Muscle layer of colon (tissue), 2 donors: ENCODE data around the gene HPF1.
"Not testable (repeated sequence)": the region's sequence is repeated elsewhere in the genome, so short reads cannot be mapped to it uniquely, and the experiment has no call there.

Source experiments
- H3K27ac ChIP-seq: one replicate; pipeline ENCODE4 v1.7.0; 2013; ENCODE audit warnings: low read depth, mild to moderate bottlenecking, low read length, moderate library complexity
- H3K27me3 ChIP-seq, 2 donors: one replicate each; pipeline ENCODE4 v1.7.0; 2013; ENCODE audit warnings: low read length in 2 of 2, mild to moderate bottlenecking in 2 of 2; ENCODE audit not compliant: insufficient read depth in 2 of 2, control insufficient read depth in 1 of 2
- H3K36me3 ChIP-seq: one replicate; pipeline ENCODE4 v1.7.0; 2013; ENCODE audit warnings: mild to moderate bottlenecking, low read length; ENCODE audit not compliant: insufficient read depth
- H3K4me1 ChIP-seq: one replicate; pipeline ENCODE4 v1.7.0; 2013; ENCODE audit warnings: mild to moderate bottlenecking, low read length; ENCODE audit not compliant: insufficient read depth
- H3K4me3 ChIP-seq, 2 donors: one replicate each; pipeline ENCODE4 v1.7.0; 2013; ENCODE audit warnings: low read length in 2 of 2, low read depth in 1 of 2, mild to moderate bottlenecking in 1 of 2, moderate library complexity in 1 of 2
- H3K9ac ChIP-seq: one replicate; pipeline ENCODE4 v1.7.0; 2013; ENCODE audit warnings: low read length
- H3K9me3 ChIP-seq: one replicate; pipeline ENCODE4 v1.7.0; 2013; ENCODE audit warnings: mild to moderate bottlenecking, low read length
- donor health status: abdominal sarcoma.
- donor health status: Adenocarcinoma of cecum.

The HPF1 gene

DNA sequence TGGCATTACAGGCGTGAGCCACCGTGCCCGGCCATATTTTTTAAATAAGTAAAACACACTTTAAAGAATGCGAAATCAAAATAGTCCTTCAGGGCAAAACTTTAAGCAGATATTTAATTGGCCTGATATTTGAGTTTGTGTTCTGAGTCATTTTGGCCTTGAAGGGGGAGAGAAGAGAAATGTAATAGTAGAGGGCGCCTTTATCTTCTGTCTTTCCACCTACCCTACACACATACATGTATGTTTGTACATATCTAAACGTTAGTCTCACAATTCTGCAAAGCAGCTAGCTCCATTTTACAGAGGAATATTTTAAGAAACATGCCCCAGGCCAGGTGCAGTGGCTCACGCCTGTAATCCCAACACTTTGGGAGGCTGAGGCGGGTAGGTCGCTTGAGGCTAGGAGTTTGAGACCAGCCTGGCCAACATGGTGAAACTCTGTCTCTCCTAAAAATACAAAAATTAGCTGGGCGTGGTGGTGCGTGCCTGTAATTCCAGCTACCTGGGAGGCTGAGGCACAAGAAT lies 13.9 kb upstream of the HPF1 start:
- H3K27ac ChIP-seq, H3K36me3 ChIP-seq: not testable (repeated sequence)

DNA sequence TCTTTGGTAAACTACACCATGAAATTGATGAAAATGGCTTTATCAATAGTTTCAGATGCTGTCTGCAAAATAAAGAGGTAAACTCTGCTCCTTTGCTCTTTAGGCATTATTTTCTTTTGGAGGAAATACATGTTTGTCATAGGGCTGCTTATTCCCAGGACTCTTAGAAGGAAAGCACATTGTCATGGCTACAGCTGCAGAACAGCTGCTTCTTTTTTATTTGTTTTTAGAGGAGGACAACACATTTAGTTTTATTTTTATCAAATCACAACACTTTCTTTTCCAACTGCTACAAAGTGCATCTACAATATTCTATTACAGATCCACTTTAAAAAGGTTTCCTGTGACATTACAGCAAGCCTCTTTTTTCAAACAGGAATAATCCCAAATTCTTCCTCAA lies 12.7 kb upstream of the HPF1 start:
- Histone ChIP-seq H3K27ac (no peak overlapping the region), H3K4me3 (no peak overlapping the region), H3K9me3 (no peaks in the 10 kb centered on the region), H3K36me3 (no peaks in the 10 kb centered on the region), H3K4me1 (no peaks in the 10 kb centered on the region), H3K9ac (no peak overlapping the region), H3K27me3 (peaks cover 0 to 13% of the 10 kb centered on the region in 2 donors)

More for the DNA sequence above, 13.9 kb upstream of the HPF1 start:
- H3K4me1 ChIP-seq, H3K4me3 ChIP-seq, H3K9ac ChIP-seq, H3K9me3 ChIP-seq: not testable (repeated sequence)
- H3K27me3 ChIP-seq, result peaks cover 0 to 16% of the 10 kb centered on the region in 2 donors

DNA sequence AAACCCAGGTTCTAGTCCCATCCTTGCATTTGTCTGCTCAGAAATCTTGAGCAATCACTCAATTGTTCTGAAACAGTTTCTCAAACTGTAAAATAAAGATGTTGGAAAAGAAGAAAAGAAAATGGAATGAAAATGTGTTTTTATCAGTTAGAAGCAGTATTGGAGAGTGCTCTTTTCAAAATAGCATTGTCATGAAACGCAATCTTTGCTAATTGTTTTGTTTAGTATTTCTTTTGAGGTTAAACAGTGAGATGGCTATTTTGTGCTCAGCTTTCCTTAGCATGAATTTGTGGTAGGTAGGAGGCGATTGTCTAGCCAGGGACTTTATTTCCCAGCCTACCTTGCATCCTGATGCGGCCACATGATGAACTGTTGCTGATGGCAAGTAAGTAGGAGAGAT lies 10.6 kb upstream of the HPF1 start:
- no peaks in the 10 kb centered on the region for H3K36me3 ChIP-seq
- no peaks in the 10 kb centered on the region for H3K27me3 ChIP-seq
- H3K4me3 ChIP-seq, result no peak overlapping the region
- H3K27ac ChIP-seq, result no peak overlapping the region
- H3K9me3 ChIP-seq, result no peaks in the 10 kb centered on the region
- no peaks in the 10 kb centered on the region for H3K4me1 ChIP-seq
- H3K9ac ChIP-seq, result no peak overlapping the region

DNA sequence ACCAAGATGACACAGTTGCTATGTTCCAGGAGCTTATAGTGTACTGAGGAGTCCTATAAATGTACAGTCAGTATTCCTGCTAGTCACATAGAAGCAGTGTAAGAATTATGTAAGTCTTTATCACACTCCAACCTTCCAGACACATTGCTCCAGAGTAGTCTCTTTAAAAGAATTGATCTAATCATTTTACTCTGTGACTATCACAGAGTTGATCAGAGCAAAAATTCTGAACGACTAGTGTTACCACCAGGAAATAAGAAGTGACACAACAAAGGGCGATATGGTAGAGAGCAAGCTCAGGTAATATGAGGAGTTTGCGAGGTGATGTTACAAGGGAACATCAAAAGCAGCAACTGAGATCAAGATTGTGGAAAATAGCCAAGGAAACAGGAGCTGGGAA lies 9.0 kb upstream of the HPF1 start:
- H3K4me3 ChIP-seq, result no peak overlapping the region

DNA sequence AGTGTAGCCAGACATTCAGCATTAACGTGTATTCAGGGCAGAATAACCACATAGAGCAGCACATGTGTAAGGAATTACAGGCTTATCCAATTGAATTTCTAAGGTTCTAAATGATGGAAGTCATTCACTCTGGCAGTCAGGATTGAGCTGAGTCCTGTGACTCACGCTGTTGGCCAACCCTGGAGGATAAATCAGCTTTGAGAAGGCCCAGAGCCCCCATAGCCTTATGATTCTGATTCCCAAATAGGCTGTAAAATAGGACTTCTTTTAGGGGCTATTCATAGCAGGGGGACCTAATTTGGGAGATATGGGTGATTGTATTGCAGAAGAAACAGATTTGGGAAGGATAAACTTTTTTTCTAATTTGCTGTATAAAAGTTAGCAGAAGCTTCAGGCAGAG lies 8.1 kb upstream of the HPF1 start:
- Histone ChIP-seq H3K36me3 (no peaks in the 10 kb centered on the region), H3K27ac (no peak overlapping the region), H3K9ac (no peak overlapping the region), H3K4me3 (no peak overlapping the region), H3K9me3 (no peaks in the 10 kb centered on the region), H3K27me3 (no peaks in the 10 kb centered on the region), H3K4me1 (no peaks in the 10 kb centered on the region)

More for the DNA sequence above, 9.0 kb upstream of the HPF1 start:
- Histone ChIP-seq H3K27me3 (no peaks in the 10 kb centered on the region), H3K9me3 (no peaks in the 10 kb centered on the region), H3K4me1 (no peaks in the 10 kb centered on the region), H3K27ac (no peak overlapping the region), H3K36me3 (no peaks in the 10 kb centered on the region), H3K9ac (no peak overlapping the region)

DNA sequence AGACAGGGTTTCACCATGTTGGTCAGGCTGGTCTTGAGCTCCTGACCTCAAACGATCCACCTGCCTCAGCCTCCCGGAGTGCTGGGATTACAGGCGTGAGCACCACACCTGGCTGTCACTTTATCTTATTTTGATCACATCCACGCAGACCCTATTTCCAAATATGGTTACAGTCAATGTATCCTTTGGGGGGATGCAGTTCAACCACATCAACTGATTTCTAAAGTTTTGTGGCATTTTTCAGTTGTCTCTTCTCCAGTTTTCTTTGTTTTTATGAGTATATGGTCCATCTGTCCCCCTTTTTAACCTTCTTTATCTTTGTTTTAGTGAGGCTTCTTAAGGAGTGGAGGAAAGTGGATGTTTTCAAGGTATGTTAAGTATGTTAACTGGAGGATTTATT lies 4.1 kb upstream of the HPF1 start:
- no peak overlapping the region for H3K9ac ChIP-seq
- no peaks in the 10 kb centered on the region for H3K9me3 ChIP-seq

DNA sequence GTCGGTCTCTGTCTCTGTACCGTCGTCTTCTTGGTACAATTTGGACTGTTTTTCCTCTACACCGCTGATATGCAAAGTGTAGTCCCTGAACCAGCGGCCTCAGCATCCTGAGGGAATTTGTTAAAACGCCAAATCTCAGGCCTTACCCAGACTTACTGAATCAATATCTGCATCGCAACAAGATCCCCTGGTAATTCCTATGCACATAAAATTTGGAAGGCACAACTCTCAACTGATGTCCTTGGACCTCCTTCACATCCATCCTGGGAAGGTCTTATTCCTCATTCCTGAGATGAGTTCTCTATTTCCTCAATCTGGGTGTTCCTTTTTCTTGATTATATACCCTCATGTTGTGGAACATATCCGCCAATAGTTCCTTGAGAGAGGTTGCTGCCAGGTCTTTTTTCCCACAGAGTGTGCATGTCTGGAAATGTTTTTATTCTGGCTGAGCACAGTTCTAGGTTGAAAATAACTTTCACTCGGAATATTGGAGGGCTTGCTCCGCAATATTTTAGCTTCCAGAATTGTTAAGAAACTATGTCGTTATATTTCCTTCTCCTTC lies 738 bp upstream of the HPF1 start:
- H3K27ac ChIP-seq, result peak overlapping the region; percentile 54
- H3K4me3 ChIP-seq, result peak overlapping the region in 1 of 2 donors; percentile 98
- peaks cover 14% of the 10 kb centered on the region for H3K4me1 ChIP-seq
- no peaks in the 10 kb centered on the region for H3K36me3 ChIP-seq
- no peak overlapping the region for H3K9ac ChIP-seq
- no peaks in the 10 kb centered on the region for H3K27me3 ChIP-seq
- no peaks in the 10 kb centered on the region for H3K9me3 ChIP-seq

More for the DNA sequence above, 4.1 kb upstream of the HPF1 start:
- H3K27ac ChIP-seq, result no peak overlapping the region
- H3K4me3 ChIP-seq, result no peak overlapping the region
- no peaks in the 10 kb centered on the region for H3K36me3 ChIP-seq
- peaks cover 5% of the 10 kb centered on the region for H3K4me1 ChIP-seq
- H3K27me3 ChIP-seq, result no peaks in the 10 kb centered on the region

DNA sequence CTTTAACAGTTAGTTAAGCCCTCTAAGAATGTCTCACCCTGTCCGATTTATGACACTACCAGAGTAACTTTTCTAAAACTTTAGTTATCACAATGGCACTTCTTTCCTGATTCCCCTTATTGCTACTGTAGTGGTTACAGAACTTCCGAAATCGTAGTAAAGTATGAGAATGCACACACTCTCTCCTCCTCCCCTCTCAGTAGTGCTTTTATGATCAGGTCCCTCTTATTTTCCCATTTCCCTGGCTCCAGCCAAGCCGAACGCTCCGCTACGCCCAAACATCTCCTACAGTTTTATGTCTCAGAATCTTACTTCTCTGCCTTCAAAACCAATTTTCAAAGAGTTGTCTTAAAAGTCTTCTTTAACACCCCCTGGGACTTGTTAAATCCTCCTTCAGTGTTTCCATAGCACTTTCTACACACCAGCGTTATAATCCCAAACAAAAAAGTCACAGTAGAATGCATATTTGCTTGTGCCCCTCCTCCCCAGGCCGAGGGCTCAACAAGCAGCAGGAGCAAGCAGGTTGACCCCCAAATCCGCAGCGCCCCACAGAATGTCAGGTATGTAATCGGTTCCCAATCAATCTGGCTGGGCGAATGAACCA lies 671 bp downstream of the HPF1 start:
- H3K4me3 ChIP-seq, result peak overlapping the region; percentile 86 to 98
- no peaks in the 10 kb centered on the region for H3K27me3 ChIP-seq
- H3K36me3 ChIP-seq, result no peaks in the 10 kb centered on the region
- peaks cover 14% of the 10 kb centered on the region for H3K4me1 ChIP-seq
- H3K27ac ChIP-seq, result peak overlapping the region; percentile 87
- no peaks in the 10 kb centered on the region for H3K9me3 ChIP-seq
- peak overlapping the region; percentile 87 for H3K9ac ChIP-seq

DNA sequence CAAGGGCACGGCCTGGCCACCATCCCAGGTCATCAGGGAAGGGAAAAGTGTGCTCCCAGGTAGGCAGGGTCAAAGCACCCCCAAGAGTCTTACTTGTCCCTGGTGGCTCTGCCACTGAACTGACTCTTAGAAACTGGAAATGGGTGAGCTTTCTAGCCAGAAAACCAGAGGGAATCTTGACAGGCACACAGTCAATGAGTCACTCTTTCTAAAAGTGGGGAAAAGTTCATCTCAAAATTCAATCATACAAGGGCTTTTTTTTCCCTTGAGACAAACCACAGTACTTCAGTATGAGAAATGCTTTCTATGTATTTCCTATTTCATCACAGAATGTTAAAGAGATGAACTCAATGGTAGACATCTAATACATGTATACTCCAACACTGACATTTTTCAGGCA lies 12.5 kb downstream of the HPF1 start:
- no peaks in the 10 kb centered on the region for H3K4me1 ChIP-seq
- no peaks in the 10 kb centered on the region for H3K9me3 ChIP-seq
- no peak overlapping the region for H3K9ac ChIP-seq
- H3K4me3 ChIP-seq, result no peak overlapping the region
- H3K36me3 ChIP-seq, result peaks cover 18% of the 10 kb centered on the region
- H3K27ac ChIP-seq, result no peak overlapping the region
- no peaks in the 10 kb centered on the region for H3K27me3 ChIP-seq

DNA sequence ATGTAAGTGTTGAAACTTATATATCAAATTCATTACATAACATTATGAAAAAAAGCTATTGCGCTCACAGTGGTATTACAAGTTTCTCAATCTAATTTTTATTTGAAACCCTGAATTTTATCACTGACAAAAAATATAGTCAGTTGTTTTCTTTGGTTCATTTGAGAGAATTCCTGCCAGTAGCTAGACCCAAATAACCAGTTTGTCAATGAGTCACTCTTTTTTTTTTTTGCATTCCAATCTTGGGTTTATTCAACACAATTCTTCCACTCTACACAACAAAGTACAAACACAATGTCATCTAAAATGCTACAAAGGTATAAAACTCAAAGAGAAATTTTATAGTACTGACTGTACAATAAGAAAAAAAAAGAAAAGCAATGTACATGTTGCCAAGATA lies 13.1 kb downstream of the HPF1 start:
- Histone ChIP-seq H3K4me3 (no peak overlapping the region), H3K9me3 (no peaks in the 10 kb centered on the region), H3K27ac (no peak overlapping the region), H3K36me3 (peaks cover 13% of the 10 kb centered on the region), H3K27me3 (no peaks in the 10 kb centered on the region), H3K4me1 (no peaks in the 10 kb centered on the region), H3K9ac (no peak overlapping the region)

DNA sequence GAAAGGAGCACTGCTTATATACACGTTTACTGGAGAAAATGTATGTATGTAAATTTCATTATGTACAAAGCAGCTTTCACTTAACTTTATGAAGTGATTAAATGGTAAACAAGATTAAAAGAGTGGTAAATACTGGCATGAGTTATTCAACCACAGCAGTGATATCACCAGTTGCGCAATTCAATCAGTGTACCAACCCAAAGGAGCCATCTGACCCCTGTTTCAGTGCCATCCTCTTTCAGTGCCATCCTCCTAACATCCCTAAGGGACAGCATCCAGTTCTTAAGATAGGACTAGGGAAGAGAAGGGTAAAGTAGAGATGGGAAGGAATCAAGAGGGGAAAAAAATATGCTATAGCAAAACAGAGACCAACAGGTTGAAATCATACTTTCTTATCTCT lies 16.2 kb downstream of the HPF1 start:
- H3K4me1 ChIP-seq, result no peaks in the 10 kb centered on the region
- H3K9me3 ChIP-seq, result no peaks in the 10 kb centered on the region
- H3K9ac ChIP-seq, result no peak overlapping the region
- H3K27ac ChIP-seq, result no peak overlapping the region
- H3K4me3 ChIP-seq, result no peak overlapping the region
- H3K27me3 ChIP-seq, result no peaks in the 10 kb centered on the region
- H3K36me3 ChIP-seq, result peaks cover 11% of the 10 kb centered on the region

DNA sequence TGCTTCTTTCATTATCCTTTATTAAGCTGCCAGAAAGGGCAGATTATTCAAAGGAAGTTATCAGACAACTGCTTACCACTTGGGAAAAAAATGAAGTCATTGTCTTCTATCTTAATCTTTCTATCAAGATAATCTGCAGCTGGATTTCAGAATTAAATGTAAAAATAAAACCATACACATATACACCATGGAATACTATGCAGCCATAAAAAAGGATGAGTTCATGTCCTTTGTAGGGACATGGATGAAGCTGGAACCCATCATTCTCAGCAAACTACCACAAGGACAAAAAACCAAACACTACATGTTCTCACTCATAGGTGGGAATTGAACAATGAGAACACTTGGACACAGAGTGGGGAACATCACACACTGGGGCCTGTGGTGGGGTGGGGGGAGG lies 19.1 kb downstream of the HPF1 start:
- not testable (repeated sequence) for H3K9ac ChIP-seq, H3K4me3 ChIP-seq, H3K27ac ChIP-seq, H3K4me1 ChIP-seq, H3K9me3 ChIP-seq, H3K27me3 ChIP-seq
- H3K36me3 ChIP-seq, result peaks cover 15% of the 10 kb centered on the region
